IMR-90 (cell line): ENCODE results near the gene ARHGEF26. TPM values are rescaled to one million over a fixed set of nuclear protein-coding genes. Genes with fewer than 3 reads are reported as not detected.

Experiments used
- ATAC-seq: fragments of 200-7000 bp; cut with Tn5 transposase; 2 replicates; pipeline ENCODE4 v1.9.1; 2020; ENCODE audit warnings: low read depth, mild to moderate bottlenecking, moderate library complexity
- BruUV-seq: library from RNA; stranded (reverse); fragments of 400-500 nt; replicated peaks from 2 replicates; lab custom pipeline; 2021; lab: Mats Ljungman, UMichigan
- CTCF ChIA-PET: fragments of 300-600 bp; formaldehyde crosslinking; extraction: SDS; loops from one replicate; lab custom pipeline; 2021; ENCODE audit warnings: antibody characterized with exemption; lab: Yijun Ruan, JAX
- POLR2A ChIA-PET: fragments of 300-600 bp; sonication (Branson Sonifier 250); formaldehyde crosslinking; loops from one replicate; lab custom pipeline; 2022; ENCODE audit warnings: antibody characterized with exemption; ENCODE audit not compliant: unreplicated experiment; lab: Charles Lee
- DNase-seq: peaks from one replicate; pipeline ENCODE4 v3.0.0; 2013
- H2AFZ ChIP-seq: replicated peaks from 2 replicates; pipeline ENCODE3; 2013; ENCODE audit warnings: low read length, mild to moderate bottlenecking; ENCODE audit not compliant: poor library complexity
- H2AK5ac ChIP-seq: 2 replicates; pipeline ENCODE4 v1.6.1; 2013; ENCODE audit warnings: low read depth, low read length, inconsistent platforms
- H2AK9ac ChIP-seq: replicated peaks from 2 replicates; pipeline ENCODE3; 2013; ENCODE audit warnings: mild to moderate bottlenecking, low read depth, low read length, moderate library complexity; ENCODE audit not compliant: poor library complexity
- H2BK120ac ChIP-seq: 2 replicates; pipeline ENCODE4 v1.6.1; 2013; ENCODE audit warnings: low read depth, low read length, inconsistent platforms
- H2BK15ac ChIP-seq: 3 replicates; pipeline ENCODE4 v1.6.1; 2013; ENCODE audit warnings: low read depth, low read length, inconsistent platforms
- H2BK20ac ChIP-seq: 2 replicates; pipeline ENCODE4 v1.6.1; 2013; ENCODE audit warnings: low read depth, mild to moderate bottlenecking, inconsistent platforms, low read length, moderate library complexity
- H2BK5ac ChIP-seq: 2 replicates; pipeline ENCODE4 v1.6.1; 2013; ENCODE audit warnings: mild to moderate bottlenecking, low read depth, low read length, inconsistent platforms; ENCODE audit not compliant: poor library complexity, severe bottlenecking
- H3K14ac ChIP-seq: replicated peaks from 2 replicates; pipeline ENCODE4 v1.6.1; 2013; ENCODE audit warnings: low read depth, low read length, inconsistent platforms
- H3K18ac ChIP-seq: 2 replicates; pipeline ENCODE4 v1.6.1; 2013; ENCODE audit warnings: low read depth, low read length, control low read depth
- H3K23ac ChIP-seq: 2 replicates; pipeline ENCODE4 v1.6.1; 2013; ENCODE audit warnings: low read depth, low read length, inconsistent platforms
- H3K27ac ChIP-seq: 2 replicates; pipeline ENCODE4 v1.5.1; 2013; ENCODE audit warnings: mild to moderate bottlenecking, control low read depth, low read length; ENCODE audit not compliant: insufficient read depth
- H3K27me3 ChIP-seq: 2 replicates; pipeline ENCODE4 v1.6.1; 2013; ENCODE audit warnings: low read length; ENCODE audit not compliant: control insufficient read depth, insufficient read depth
- H3K36me3 ChIP-seq: 2 replicates; pipeline ENCODE4 v1.6.1; 2013; ENCODE audit warnings: low read length, mixed read lengths; ENCODE audit not compliant: control insufficient read depth, insufficient read depth
- H3K4ac ChIP-seq: 2 replicates; pipeline ENCODE4 v1.6.1; 2013; ENCODE audit warnings: low read depth, low read length, inconsistent platforms
- H3K4me1 ChIP-seq: 2 replicates; pipeline ENCODE4 v1.6.1; 2013; ENCODE audit warnings: low read length, mixed read lengths; ENCODE audit not compliant: control insufficient read depth, insufficient read depth
- H3K4me2 ChIP-seq: 2 replicates; pipeline ENCODE4 v1.6.1; 2013; ENCODE audit warnings: low read depth, mild to moderate bottlenecking, control low read depth, low read length, moderate library complexity
- H3K4me3 ChIP-seq: 2 replicates; pipeline ENCODE4 v1.5.1; 2013; ENCODE audit warnings: low read depth, mild to moderate bottlenecking, control low read depth, low read length, moderate library complexity; ENCODE audit not compliant: insufficient read depth
- H3K56ac ChIP-seq: 2 replicates; pipeline ENCODE4 v1.6.1; 2013; ENCODE audit warnings: low read length, inconsistent platforms; ENCODE audit not compliant: insufficient read depth; ENCODE audit errors: extremely low read depth
- H3K79me1 ChIP-seq, 2 experiments: 2 replicates each; pipeline ENCODE4 v1.6.1; 2013; ENCODE audit warnings: low read length in 2 of 2, inconsistent platforms in 1 of 2, low read depth in 1 of 2
- H3K9ac ChIP-seq: 2 replicates; pipeline ENCODE4 v1.6.1; 2013; ENCODE audit warnings: low read depth, low read length, control low read depth
- H3K9me1 ChIP-seq: 2 replicates; pipeline ENCODE4 v1.6.1; 2013; ENCODE audit warnings: low read length, inconsistent platforms; ENCODE audit not compliant: insufficient read depth
- H3K9me3 ChIP-seq: 2 replicates; pipeline ENCODE4 v1.6.1; 2013; ENCODE audit warnings: low read length; ENCODE audit not compliant: control insufficient read depth, insufficient read depth
- H4K20me1 ChIP-seq: 2 replicates; pipeline ENCODE4 v1.6.1; 2013; ENCODE audit warnings: low read length, inconsistent platforms; ENCODE audit not compliant: insufficient read depth
- H4K5ac ChIP-seq: 2 replicates; pipeline ENCODE4 v1.6.1; 2013; ENCODE audit warnings: mild to moderate bottlenecking, low read depth, low read length, control low read depth
- H4K8ac ChIP-seq, 2 experiments: 2 replicates each; pipeline ENCODE4 v1.6.1; 2013; ENCODE audit warnings: low read depth in 2 of 2, low read length in 2 of 2, control low read depth in 1 of 2, inconsistent platforms in 1 of 2
- H4K91ac ChIP-seq: 2 replicates; pipeline ENCODE4 v1.6.1; 2013; ENCODE audit warnings: low read depth, low read length, inconsistent platforms; ENCODE audit not compliant: insufficient read depth
- BHLHE40 ChIP-seq: fragments of 150-350 bp; IDR thresholded peaks from 2 replicates; pipeline ENCODE4 v1.6.1; 2016; ENCODE audit warnings: mild to moderate bottlenecking, low read depth, low read length
- CEBPB ChIP-seq: IDR thresholded peaks from 2 replicates; pipeline ENCODE4 v1.6.1; 2012; ENCODE audit warnings: low read depth, low read length, improper control_type of control experiment
- CHD1 ChIP-seq: IDR thresholded peaks from 2 replicates; pipeline ENCODE4 v1.6.1; 2012; ENCODE audit warnings: low read depth, low read length, improper control_type of control experiment
- FOS ChIP-seq: fragments of 150-350 bp; IDR thresholded peaks from 2 replicates; pipeline ENCODE4 v1.6.1; 2016; ENCODE audit warnings: low read depth, low read length
- RAD21 ChIP-seq: IDR thresholded peaks from 2 replicates; pipeline ENCODE4 v1.6.1; 2012; ENCODE audit warnings: low read length, improper control_type of control experiment
- WGBS, 2 experiments: methylation state at CpG; one replicate each; pipeline versions ENCODE4 v1.1.5 to v1.1.7; 2013; ENCODE audit warnings: missing lambda C conversion rate in 2 of 2; ENCODE audit not compliant: insufficient read length in 1 of 2; ENCODE audit errors: extremely low coverage in 2 of 2; 5-methylcytosine and 5-hydroxymethylcytosine counted together
- dilution Hi-C: fragments of 300-500 bp; cut with HindIII; formaldehyde crosslinking; loops from one replicate; pipeline ENCODE4 v1.14.3; 2018; ENCODE audit warnings: low sequenced_read_pairs; ENCODE audit not compliant: unreplicated experiment
- in situ Hi-C: fragments of 300-500 bp; cut with MboI; formaldehyde crosslinking; loops from 3 replicates; pipeline ENCODE4 v1.14.3; 2019; ENCODE audit warnings: low sequenced_read_pairs, inconsistent platforms, mixed read lengths
- intact Hi-C: fragments of 100-400 bp; cut with micrococcal nuclease; formaldehyde crosslinking; loops from 2 replicates; pipeline ENCODE4 v1.10.0; 2022
- polyA plus RNA-seq, 3 experiments: library from polyadenylated mRNA; depleted of rRNA; stranded (reverse); fragments of >200 nt; gene quantifications; 2 replicates each; pipeline ENCODE4 v1.2.3, GENCODE V29; 2012; ENCODE audit warnings: low replicate concordance in 1 of 3
- total RNA-seq: library from RNA; depleted of rRNA; stranded (reverse); fragments of >200 nt; gene quantifications from 2 replicates; pipeline ENCODE4 v1.2.3, GENCODE V29; 2012

Gene ARHGEF26
- total and polyA plus RNA-seq, 2 of the 4 experiments (the other 2 are of a cell fraction), result 2.0 to 2.3 TPM

GRCh38 chr3:154156530-154156929 lies 35.3 kb downstream of the ARHGEF26 start:
- Histone ChIP-seq H3K27me3 (no peaks in the 10 kb centered on the region), H3K9me1 (peaks cover 2% of the 10 kb centered on the region; the same call in 1 of the 2 replicates), H2AK5ac (no peak overlapping the region), H4K91ac (no peak overlapping the region), H3K79me1 (no peaks in the 10 kb centered on the region), H4K5ac (no peak overlapping the region), H3K9ac (no peak overlapping the region), H2BK120ac (no peak overlapping the region), H2BK15ac (no peak overlapping the region), H3K56ac (no peak overlapping the region), H3K14ac (no peak overlapping the region), H3K4ac (no peak overlapping the region), H2BK20ac (no peak overlapping the region), H2AK9ac (no peak overlapping the region), H2AFZ (no peak overlapping the region), H3K9me3 (no peaks in the 10 kb centered on the region), H4K20me1 (no peaks in the 10 kb centered on the region), H3K23ac (no peak overlapping the region), H4K8ac (no peak overlapping the region), H3K18ac (no peak overlapping the region), H3K27ac (no peak overlapping the region), H3K36me3 (no peaks in the 10 kb centered on the region), H3K4me2 (no peak overlapping the region), H3K4me1 (peaks cover 2% of the 10 kb centered on the region), H2BK5ac (no peak overlapping the region), H3K4me3 (no peak overlapping the region)
- BruUV-seq, result no TSS peak
- ChIA-PET CTCF (no interaction called here), POLR2A (no interaction called here)
- DNase-seq (no peak), ATAC-seq (no peak)
- TF ChIP-seq CEBPB, result no peak
- TF ChIP-seq BHLHE40, result no peak
- no peak for TF ChIP-seq CHD1
- no peak for TF ChIP-seq FOS
- no peak for TF ChIP-seq RAD21
- dilution Hi-C loops, result no loop called here
- WGBS, 2 experiments, result no CpG with 5 or more reads among the region's 1 CpG
- intact Hi-C loops, result no loop called here
- in situ Hi-C loops, result no loop called here
